SU-DHL-6 (cell line): Measurements from ENCODE around the gene SRPK2.

Experiments
- EZH2phosphoT487 ChIP-seq: fragments of 200-600 bp; sonication (generic), shearing (Covaris generic); conservative IDR thresholded peaks from 2 replicates; pipeline ENCODE4 v1.6.1; 2018; ENCODE audit warnings: mild to moderate bottlenecking, antibody characterized with exemption, low read length, moderate library complexity, mixed read lengths
- TF ChIP-seq, protein P1 (sequence below): fragments of 200-600 bp; sonication (generic); IDR thresholded peaks from one replicate; pipeline ENCODE4 v1.5.1; 2017; ENCODE audit warnings: antibody characterized with exemption, mild to moderate bottlenecking, low read length, moderate library complexity; ENCODE audit not compliant: insufficient read depth, poor library complexity, severe bottlenecking

DNA sequence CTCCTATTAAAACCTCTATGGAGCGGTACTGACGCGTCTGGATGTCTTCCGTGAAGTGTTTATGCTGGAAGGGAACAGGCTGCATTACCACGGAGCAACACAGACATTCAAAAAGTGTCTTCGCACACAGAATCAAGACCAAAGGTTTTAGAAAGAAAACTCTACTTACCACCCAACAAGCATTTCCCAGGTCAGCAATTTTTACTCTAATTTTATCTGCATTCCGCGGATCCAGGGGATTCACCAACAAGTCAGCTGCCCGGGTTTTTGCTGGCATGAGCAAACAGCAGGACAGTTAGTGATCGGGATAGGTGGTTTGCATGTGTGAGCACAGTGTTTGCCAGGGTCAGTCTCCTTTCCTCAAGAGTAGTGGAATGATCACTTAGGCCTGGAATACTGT, 255.9 kb downstream of the SRPK2 start:
- TF ChIP-seq, protein P1, sequence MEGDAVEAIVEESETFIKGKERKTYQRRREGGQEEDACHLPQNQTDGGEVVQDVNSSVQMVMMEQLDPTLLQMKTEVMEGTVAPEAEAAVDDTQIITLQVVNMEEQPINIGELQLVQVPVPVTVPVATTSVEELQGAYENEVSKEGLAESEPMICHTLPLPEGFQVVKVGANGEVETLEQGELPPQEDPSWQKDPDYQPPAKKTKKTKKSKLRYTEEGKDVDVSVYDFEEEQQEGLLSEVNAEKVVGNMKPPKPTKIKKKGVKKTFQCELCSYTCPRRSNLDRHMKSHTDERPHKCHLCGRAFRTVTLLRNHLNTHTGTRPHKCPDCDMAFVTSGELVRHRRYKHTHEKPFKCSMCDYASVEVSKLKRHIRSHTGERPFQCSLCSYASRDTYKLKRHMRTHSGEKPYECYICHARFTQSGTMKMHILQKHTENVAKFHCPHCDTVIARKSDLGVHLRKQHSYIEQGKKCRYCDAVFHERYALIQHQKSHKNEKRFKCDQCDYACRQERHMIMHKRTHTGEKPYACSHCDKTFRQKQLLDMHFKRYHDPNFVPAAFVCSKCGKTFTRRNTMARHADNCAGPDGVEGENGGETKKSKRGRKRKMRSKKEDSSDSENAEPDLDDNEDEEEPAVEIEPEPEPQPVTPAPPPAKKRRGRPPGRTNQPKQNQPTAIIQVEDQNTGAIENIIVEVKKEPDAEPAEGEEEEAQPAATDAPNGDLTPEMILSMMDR = no peak
- no peak for TF ChIP-seq EZH2phosphoT487
